CD14-positive monocyte (primary cell): Measurements from ENCODE around the gene SH3PXD2A. TPM values are rescaled to one million over a fixed set of nuclear protein-coding genes. Genes with fewer than 3 reads are reported as not detected.
A peak's percentile ranks its signal among the peaks of the same experiment; 100 is the strongest.

Experiments
- DNase-seq, 3 donors: peaks; one replicate each; pipeline ENCODE4 v3.0.0-alpha.2; 2011 to 2022
- H2AFZ ChIP-seq: 2 replicates; pipeline ENCODE4 v1.6.0; 2012; ENCODE audit warnings: mild to moderate bottlenecking, low read depth, low read length, inconsistent platforms; ENCODE audit not compliant: insufficient read depth, poor library complexity, severe bottlenecking
- H3K27ac ChIP-seq, 2 donors: 1 replicate in 1 of 2; 2 replicates in 1 of 2; pipeline ENCODE4 v1.5.1; 2012 to 2013; ENCODE audit warnings: low read length in 2 of 2, control low read depth in 1 of 2, inconsistent platforms in 1 of 2, low read depth in 1 of 2, mild to moderate bottlenecking in 1 of 2
- H3K27me3 ChIP-seq, 2 donors: one replicate each; pipeline versions ENCODE4 v1.6.0 to v1.6.1; 2011 to 2013; ENCODE audit warnings: low read length in 2 of 2; ENCODE audit not compliant: control insufficient read depth in 2 of 2, insufficient read depth in 2 of 2
- H3K36me3 ChIP-seq, 2 donors: replicated peaks in 1 of 2; 1 replicate in 1 of 2; 2 replicates in 1 of 2; pipeline versions ENCODE4 v1.5.1 to v1.6.1; 2012 to 2013; ENCODE audit warnings: low read length in 2 of 2, control low read depth in 1 of 2, inconsistent platforms in 1 of 2, mild to moderate bottlenecking in 1 of 2; ENCODE audit not compliant: insufficient read depth in 2 of 2, control insufficient read depth in 1 of 2
- H3K4me1 ChIP-seq, 2 donors: 1 replicate in 1 of 2; 2 replicates in 1 of 2; pipeline versions ENCODE4 v1.5.1 to v1.6.1; 2012 to 2013; ENCODE audit warnings: low read length in 2 of 2, control low read depth in 1 of 2, inconsistent platforms in 1 of 2, mild to moderate bottlenecking in 1 of 2, moderate library complexity in 1 of 2; ENCODE audit not compliant: insufficient read depth in 2 of 2, control insufficient read depth in 1 of 2
- H3K4me2 ChIP-seq: replicated peaks from 2 replicates; pipeline ENCODE3; 2012; ENCODE audit warnings: low read length, moderate library complexity, mild to moderate bottlenecking; ENCODE audit not compliant: poor library complexity, severe bottlenecking; ENCODE audit errors: extremely low read depth
- H3K4me3 ChIP-seq, 3 experiments: fragments of 200-600 bp in 1 of 3; sonication (generic) in 1 of 3; replicated peaks in 1 of 3; 1 replicate in 2 of 3; 2 replicates in 1 of 3; pipeline ENCODE4 v1.5.1; 2011 to 2013; ENCODE audit warnings: low read length in 3 of 3, mild to moderate bottlenecking in 3 of 3, control low read depth in 2 of 3, low read depth in 2 of 3, inconsistent platforms in 1 of 3, moderate library complexity in 1 of 3
- H3K79me2 ChIP-seq: 2 replicates; pipeline ENCODE4 v1.6.0; 2012; ENCODE audit warnings: mild to moderate bottlenecking, control low read depth, inconsistent platforms, low read length, moderate library complexity; ENCODE audit not compliant: insufficient read depth
- H3K9ac ChIP-seq: 2 replicates; pipeline ENCODE4 v1.6.0; 2017; ENCODE audit warnings: low read length, mild to moderate bottlenecking; ENCODE audit not compliant: insufficient read depth, poor library complexity, severe bottlenecking
- H3K9me3 ChIP-seq, 2 donors: replicated peaks in 1 of 2; 1 replicate in 1 of 2; 2 replicates in 1 of 2; pipeline versions ENCODE4 v1.5.1 to v1.6.1; 2012 to 2013; ENCODE audit warnings: low read length in 2 of 2, control low read depth in 1 of 2; ENCODE audit not compliant: control insufficient read depth in 1 of 2, insufficient read depth in 1 of 2
- H4K20me1 ChIP-seq: 2 replicates; pipeline ENCODE4 v1.6.0; 2012; ENCODE audit warnings: mild to moderate bottlenecking, low read length, control low read depth, moderate library complexity; ENCODE audit not compliant: insufficient read depth
- H3K27ac Mint-ChIP-seq, 7 donors: one replicate each; pipeline ENCODE4 v1.8.0; 2020; ENCODE audit warnings: mild to moderate bottlenecking in 7 of 7, mixed read lengths in 7 of 7, moderate library complexity in 6 of 7, inconsistent platforms in 2 of 7
- H3K27me3 Mint-ChIP-seq, 3 donors: one replicate each; pipeline ENCODE4 v1.8.0; 2021 to 2022; ENCODE audit warnings: low read depth in 3 of 3, mild to moderate bottlenecking in 3 of 3, mixed read lengths in 3 of 3, moderate library complexity in 3 of 3, inconsistent platforms in 1 of 3
- H3K36me3 Mint-ChIP-seq, 2 donors: one replicate each; pipeline ENCODE4 v1.8.0; 2020; ENCODE audit warnings: mixed read lengths in 2 of 2, inconsistent platforms in 1 of 2, mild to moderate bottlenecking in 1 of 2
- H3K4me1 Mint-ChIP-seq: one replicate; pipeline ENCODE4 v1.8.0; 2020; ENCODE audit warnings: mild to moderate bottlenecking, mixed read lengths
- H3K4me3 Mint-ChIP-seq, 2 donors: one replicate each; pipeline ENCODE4 v1.8.0; 2020; ENCODE audit warnings: mild to moderate bottlenecking in 2 of 2, mixed read lengths in 2 of 2, moderate library complexity in 1 of 2
- H3K9me3 Mint-ChIP-seq, 7 donors: one replicate each; pipeline ENCODE4 v1.8.0; 2020 to 2022; ENCODE audit warnings: mixed read lengths in 7 of 7, mild to moderate bottlenecking in 6 of 7, moderate library complexity in 6 of 7, inconsistent platforms in 2 of 7
- WGBS: methylation state at CpG from one replicate; pipeline ENCODE4 v1.1.5; 2013; ENCODE audit warnings: missing lambda C conversion rate; ENCODE audit not compliant: insufficient coverage; 5-methylcytosine and 5-hydroxymethylcytosine counted together
- intact Hi-C, 2 donors: fragments of 100-400 bp; cut with micrococcal nuclease; formaldehyde crosslinking; loops; one replicate each; pipeline versions ENCODE4 v1.15.0 to v1.15.1; 2023
- polyA plus RNA-seq, 3 donors: library from polyadenylated mRNA; depleted of rRNA in 1 of 3; unstranded in 2 of 3; stranded (reverse) in 1 of 3; fragments of 300-500 nt in 2 of 3; fragments of >200 nt in 1 of 3; fragmentation: Illumina TruSeq in 2 of 3; gene quantifications; 1 replicate in 2 of 3; 2 replicates in 1 of 3; pipeline ENCODE4 v1.2.3, GENCODE V29; 2012 to 2021
- TF ChIP-seq, protein P1 (sequence below): fragments of 200-600 bp; IDR thresholded peaks from one replicate; pipeline ENCODE4 v1.8.0; 2022; ENCODE audit warnings: antibody characterized with exemption, mild to moderate bottlenecking

Gene SH3PXD2A
- polyA plus RNA-seq, 3 donors = 0.01 to 0.76 (median 0.05) TPM

DNA sequence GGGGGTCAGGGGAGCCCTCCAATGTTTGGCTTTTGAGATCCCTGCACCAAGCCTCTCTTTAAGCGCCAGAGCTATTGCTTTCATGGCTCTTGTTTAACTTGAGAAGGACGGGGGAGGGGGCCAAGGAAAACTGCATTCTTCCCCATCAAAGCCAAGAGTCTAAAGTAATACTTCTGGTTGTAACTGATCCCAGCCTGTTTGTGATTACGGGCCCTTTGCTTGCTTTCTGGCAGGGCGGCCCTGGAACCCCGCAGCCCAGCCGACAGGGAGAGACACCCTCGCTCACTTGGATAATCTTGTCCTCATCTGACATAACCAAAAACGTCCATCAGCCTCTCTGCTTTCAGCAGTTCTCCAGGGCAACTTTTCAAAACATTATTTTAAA, 207.1 kb downstream of the SH3PXD2A start:
- H3K27me3 ChIP-seq = no peaks in the 10 kb centered on the region
- no peaks in the 10 kb centered on the region for H3K36me3 ChIP-seq
- no peak overlapping the region for H3K27ac Mint-ChIP-seq
- no peak overlapping the region for H3K4me3 Mint-ChIP-seq
- no peaks in the 10 kb centered on the region for H4K20me1 ChIP-seq
- DNase-seq = no peak
- WGBS = 89% methylated on average over 7 of the region's 8 CpGs
- H3K4me1 Mint-ChIP-seq = peaks cover 22% of the 10 kb centered on the region
- H3K9ac ChIP-seq = no peak overlapping the region
- H3K4me1 ChIP-seq = peaks cover 18 to 23% of the 10 kb centered on the region in 2 donors
- H3K27me3 Mint-ChIP-seq = peaks cover 0 to 6% (median 0%) of the 10 kb centered on the region in 3 donors
- peaks cover 0 to 1% (median 0%) of the 10 kb centered on the region in 7 donors for H3K9me3 Mint-ChIP-seq
- TF ChIP-seq, protein P1, sequence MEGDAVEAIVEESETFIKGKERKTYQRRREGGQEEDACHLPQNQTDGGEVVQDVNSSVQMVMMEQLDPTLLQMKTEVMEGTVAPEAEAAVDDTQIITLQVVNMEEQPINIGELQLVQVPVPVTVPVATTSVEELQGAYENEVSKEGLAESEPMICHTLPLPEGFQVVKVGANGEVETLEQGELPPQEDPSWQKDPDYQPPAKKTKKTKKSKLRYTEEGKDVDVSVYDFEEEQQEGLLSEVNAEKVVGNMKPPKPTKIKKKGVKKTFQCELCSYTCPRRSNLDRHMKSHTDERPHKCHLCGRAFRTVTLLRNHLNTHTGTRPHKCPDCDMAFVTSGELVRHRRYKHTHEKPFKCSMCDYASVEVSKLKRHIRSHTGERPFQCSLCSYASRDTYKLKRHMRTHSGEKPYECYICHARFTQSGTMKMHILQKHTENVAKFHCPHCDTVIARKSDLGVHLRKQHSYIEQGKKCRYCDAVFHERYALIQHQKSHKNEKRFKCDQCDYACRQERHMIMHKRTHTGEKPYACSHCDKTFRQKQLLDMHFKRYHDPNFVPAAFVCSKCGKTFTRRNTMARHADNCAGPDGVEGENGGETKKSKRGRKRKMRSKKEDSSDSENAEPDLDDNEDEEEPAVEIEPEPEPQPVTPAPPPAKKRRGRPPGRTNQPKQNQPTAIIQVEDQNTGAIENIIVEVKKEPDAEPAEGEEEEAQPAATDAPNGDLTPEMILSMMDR = no peak
- no peak overlapping the region for H3K4me3 ChIP-seq
- no peak overlapping the region for H3K4me2 ChIP-seq
- no peaks in the 10 kb centered on the region for H3K79me2 ChIP-seq
- no peak overlapping the region for H3K27ac ChIP-seq
- no peaks in the 10 kb centered on the region for H3K36me3 Mint-ChIP-seq
- H3K9me3 ChIP-seq = no peaks in the 10 kb centered on the region
- no peak overlapping the region for H2AFZ ChIP-seq
- intact Hi-C loops = no loop called here

DNA sequence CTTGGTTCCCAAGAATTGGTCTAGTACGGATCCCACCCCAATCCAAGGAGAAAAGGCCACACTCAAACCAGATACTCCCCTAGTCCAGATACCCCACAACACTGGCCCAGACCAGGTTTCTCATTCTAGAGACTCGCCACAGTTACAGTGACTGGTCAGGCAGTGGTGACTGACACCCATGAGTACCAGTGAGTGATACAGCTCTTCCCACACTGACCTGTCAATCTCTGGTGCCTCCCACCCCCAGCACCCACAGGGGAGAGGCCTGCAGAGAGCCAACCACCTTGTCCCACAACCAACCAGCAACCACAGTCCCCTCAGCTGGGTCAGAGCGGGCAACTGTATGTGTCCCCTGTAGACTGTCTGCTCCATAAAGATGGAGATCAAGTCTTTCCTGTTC, 209.1 kb downstream of the SH3PXD2A start:
- no peak overlapping the region for H3K4me3 Mint-ChIP-seq
- H3K4me1 ChIP-seq = peaks cover 18 to 23% of the 10 kb centered on the region in 2 donors

More for the DNA sequence above, 209.1 kb downstream of the SH3PXD2A start:
- TF ChIP-seq, protein P1 = no peak
- Histone ChIP-seq H2AFZ (no peak overlapping the region), H3K27me3 (no peaks in the 10 kb centered on the region), H3K4me3 (no peak overlapping the region), H3K9ac (no peak overlapping the region), H3K79me2 (no peaks in the 10 kb centered on the region), H4K20me1 (no peaks in the 10 kb centered on the region), H3K4me2 (no peak overlapping the region), H3K36me3 (no peaks in the 10 kb centered on the region), H3K27ac (no peak overlapping the region), H3K9me3 (no peaks in the 10 kb centered on the region)
- Mint-ChIP-seq H3K27me3 (peaks cover 0 to 8% (median 0%) of the 10 kb centered on the region in 3 donors), H3K27ac (peak overlapping the region in 2 of 7 donors; percentile 10 to 51), H3K4me1 (peaks cover 22% of the 10 kb centered on the region), H3K36me3 (no peaks in the 10 kb centered on the region), H3K9me3 (peaks cover 0 to 1% (median 0%) of the 10 kb centered on the region in 7 donors)
- DNase-seq = no peak
- intact Hi-C loops = no loop called here
- WGBS = 89% methylated on average over 3 of the region's 3 CpGs
